CMK (cell line): Measurements from ENCODE around the gene ARID1B.

Experiments
- DNase-seq: peaks from one replicate; pipeline ENCODE4 v3.0.0-alpha.2; 2010; ENCODE audit warnings: low read depth

Gene ARID1B

GRCh38 chr6:157246771-157247484 is 469.8 kb downstream of the ARID1B start:
- no peak for DNase-seq

GRCh38 chr6:157248264-157248663 is 471.1 kb downstream of the ARID1B start:
- DNase-seq: no peak

- no peak for DNase-seq
Measured at GRCh38 chr6:157249826-157250225, 472.6 kb downstream of the ARID1B start.

GRCh38 chr6:157251586-157252247 is 474.5 kb downstream of the ARID1B start:
- DNase-seq: no peak

GRCh38 chr6:157253017-157253416 is 475.8 kb downstream of the ARID1B start:
- DNase-seq: no peak

- DNase-seq: no peak
Measured at GRCh38 chr6:157253699-157254098, 476.5 kb downstream of the ARID1B start.

GRCh38 chr6:157254538-157254937 is 477.4 kb downstream of the ARID1B start:
- DNase-seq: no peak

- no peak for DNase-seq
Measured at GRCh38 chr6:157255079-157255478, 477.9 kb downstream of the ARID1B start.

GRCh38 chr6:157258878-157259277 is 481.7 kb downstream of the ARID1B start:
- DNase-seq: peak; percentile 41

GRCh38 chr6:157259443-157259842 is 482.3 kb downstream of the ARID1B start:
- DNase-seq: no peak
